ENCODE data around the gene BCL11B.

The BCL11B gene

DNA sequence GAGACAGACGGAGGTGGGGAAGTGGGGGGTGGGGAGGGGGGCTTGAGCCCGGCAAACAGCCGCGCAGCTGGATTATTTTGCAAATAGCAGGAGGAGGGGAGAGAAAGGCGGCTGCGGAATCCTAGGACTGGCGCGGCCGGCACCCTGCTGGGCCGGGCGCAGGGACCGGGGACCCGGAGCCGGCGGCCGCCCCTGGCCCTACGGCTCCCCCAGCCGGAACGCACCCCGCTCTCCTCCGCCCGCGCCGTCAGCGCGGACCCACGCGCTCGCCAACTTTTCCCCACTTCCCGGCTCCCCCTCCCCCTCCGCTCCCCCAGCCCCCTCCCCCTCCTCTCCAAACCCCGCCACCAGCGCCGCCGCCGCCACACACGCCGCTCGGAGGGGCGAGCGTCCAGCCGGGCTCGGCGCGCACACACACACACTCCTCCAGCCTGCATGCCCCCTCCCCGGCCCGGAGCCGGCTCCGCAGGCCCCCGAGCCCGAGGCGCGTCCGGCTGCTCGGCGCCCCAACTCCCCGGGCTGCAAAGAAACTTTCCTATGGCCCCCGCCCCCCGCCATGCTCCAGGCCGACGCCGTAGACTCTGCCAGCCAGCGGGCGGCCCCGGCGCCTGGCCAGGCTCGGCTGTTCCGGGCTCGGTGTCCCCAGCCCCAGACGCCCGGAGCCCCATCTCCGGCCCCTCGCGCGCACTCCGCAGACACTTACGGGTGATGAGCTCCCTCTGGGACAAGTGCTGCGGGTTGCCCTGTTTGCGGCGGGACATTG lies 1.4 kb downstream of the BCL11B start:
- in situ Hi-C loops (cut with MboI; ENCODE audit: low pct_unique_long_range_greater_than_20kb, low sequenced_read_pairs): no loop called here
- no peak for DNase-seq

DNA sequence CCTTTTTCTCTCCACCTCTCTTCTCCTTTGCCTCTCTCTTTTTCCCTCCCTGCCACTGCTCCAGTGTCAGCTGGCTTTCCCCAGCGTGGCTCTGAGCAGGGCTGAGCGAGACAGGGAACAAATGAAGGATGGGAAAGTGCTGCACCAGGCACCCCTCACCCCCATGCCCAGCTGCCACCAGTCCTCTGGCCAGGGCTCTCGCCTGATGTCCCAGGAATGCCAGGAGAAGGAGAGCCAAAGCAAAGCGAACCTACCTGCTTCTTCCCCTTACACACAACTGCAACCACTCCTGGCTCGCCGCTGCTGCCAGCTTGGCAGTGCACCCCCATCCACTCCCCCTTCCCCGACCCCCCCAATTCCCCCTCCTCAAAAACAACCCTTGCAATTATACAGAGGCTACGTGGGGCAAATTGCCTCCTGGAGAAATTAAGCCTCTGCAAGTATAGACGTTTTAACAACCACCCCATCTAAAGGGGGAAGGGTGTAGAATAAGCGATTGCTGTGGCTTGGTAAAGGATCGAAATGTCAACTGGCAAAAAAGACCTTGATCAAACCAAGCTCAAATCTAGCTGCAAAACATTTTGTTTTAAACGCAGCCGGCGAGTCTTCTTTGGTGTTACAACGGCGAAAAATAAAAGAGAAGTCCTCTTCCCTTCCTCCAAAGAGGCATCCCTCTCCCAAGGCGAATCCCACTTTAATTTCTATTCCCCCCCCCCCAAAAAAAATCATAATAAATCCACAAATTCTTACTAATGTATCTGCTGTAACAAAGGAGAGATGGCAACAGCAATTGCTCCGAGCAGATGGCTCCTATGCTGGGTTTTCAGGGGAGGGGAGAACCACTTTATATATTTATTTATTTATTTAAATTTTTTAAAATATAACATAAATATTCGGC lies 2.9 kb downstream of the BCL11B start:
- no peak for DNase-seq
- in situ Hi-C loops (cut with MboI; ENCODE audit: low pct_unique_long_range_greater_than_20kb, low sequenced_read_pairs): no loop called here

- DNase-seq: no peak
- in situ Hi-C loops (cut with MboI; ENCODE audit: low pct_unique_long_range_greater_than_20kb, low sequenced_read_pairs): no loop called here
These were observed 3.9 kb downstream of the BCL11B start for GRCh38 chr14:99267837-99268781.

GRCh38 chr14:99267381-99267780 lies 4.6 kb downstream of the BCL11B start:
- no peak for DNase-seq
- in situ Hi-C loops (cut with MboI; ENCODE audit: low pct_unique_long_range_greater_than_20kb, low sequenced_read_pairs): no loop called here

DNA sequence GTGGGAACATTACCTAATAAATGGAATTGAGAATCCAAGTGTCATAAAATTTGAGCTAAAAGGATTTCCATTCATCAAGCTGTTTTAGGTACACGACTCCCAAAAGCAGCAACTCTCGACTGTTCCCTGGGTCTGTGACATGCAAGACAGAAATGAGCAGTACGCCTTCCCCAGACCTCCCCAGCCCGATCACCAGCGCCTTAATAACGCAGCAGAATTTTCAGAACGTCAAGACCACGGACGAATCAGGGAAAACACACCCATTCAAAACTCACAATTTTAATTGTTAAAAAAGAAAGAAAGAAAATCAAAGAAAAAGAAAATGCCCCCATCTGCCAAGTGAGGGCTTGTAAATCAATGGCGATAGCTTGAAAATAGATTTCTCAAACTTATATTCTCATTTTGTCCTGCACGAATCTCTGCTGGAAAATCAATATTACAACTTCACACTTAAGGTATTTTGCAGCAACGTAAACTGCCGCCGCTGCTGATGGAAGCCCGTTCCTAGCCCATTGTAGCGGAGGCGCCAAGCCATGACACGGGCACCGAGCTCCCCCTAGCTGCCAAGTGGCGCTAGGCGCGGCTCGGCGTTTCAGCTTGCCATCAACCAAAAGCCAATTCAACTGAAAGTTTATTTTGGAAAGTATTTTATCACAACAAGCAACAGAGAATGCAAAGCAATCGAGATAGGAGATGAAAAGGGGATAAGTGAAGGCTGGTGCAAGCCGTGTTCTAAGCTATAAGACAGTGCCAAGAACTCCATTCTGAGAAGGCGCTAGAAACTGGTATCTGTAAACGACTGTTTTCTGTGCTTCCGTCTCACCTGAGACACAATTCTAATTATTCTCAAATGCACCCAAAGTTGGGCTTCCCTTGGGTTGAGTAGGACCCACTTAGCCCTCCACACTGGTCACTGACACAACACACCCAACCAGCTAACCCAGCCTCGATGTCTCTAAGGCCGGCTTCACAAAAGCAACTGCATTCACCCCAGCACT lies 5.5 kb downstream of the BCL11B start:
- peak; percentile 74 for DNase-seq
- in situ Hi-C loops (cut with MboI; ENCODE audit: low pct_unique_long_range_greater_than_20kb, low sequenced_read_pairs): no loop called here

GRCh38 chr14:99265571-99265970 lies 6.4 kb downstream of the BCL11B start:
- in situ Hi-C loops (cut with MboI; ENCODE audit: low pct_unique_long_range_greater_than_20kb, low sequenced_read_pairs): no loop called here
- DNase-seq: no peak

DNA sequence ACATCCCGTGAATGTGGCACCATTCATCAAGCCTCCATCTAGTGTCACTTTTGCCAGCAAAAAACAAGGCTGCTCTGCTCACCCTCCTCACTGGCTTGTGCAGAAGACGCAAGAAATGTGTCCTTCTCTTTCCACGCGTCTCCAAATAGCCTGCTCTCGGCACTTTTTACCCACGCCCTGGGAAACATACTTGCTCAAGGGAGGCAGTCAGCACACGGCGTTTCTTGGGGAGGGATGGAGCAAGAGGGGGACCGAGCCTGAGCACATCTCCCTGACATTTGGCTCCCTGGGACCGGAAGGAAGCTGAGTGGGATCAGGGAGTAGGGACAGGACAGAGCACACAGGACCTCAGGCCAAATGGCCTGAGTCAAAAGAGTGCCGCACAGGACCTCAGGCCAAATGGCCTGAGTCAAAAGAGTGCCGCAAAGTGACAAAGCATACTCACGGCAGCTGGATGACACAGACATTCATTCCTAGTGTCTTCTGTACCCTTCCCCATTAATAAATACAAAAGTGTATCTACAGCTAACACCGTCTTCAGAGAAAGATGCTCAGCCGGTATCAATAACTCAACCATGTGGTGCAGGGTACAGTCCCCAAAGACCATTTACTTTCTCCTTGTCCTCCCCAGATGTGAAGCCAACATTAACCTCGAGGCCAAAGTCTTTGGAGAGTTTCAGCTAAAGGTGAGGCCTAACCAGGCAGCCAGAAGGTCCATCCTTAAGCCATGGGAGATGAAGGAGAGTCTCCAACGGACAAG lies 7.1 kb downstream of the BCL11B start:
- in situ Hi-C loops (cut with MboI; ENCODE audit: low pct_unique_long_range_greater_than_20kb, low sequenced_read_pairs): no loop called here
- no peak for DNase-seq

- in situ Hi-C loops (cut with MboI; ENCODE audit: low pct_unique_long_range_greater_than_20kb, low sequenced_read_pairs): no loop called here
- DNase-seq: no peak
These were observed 8.2 kb downstream of the BCL11B start for GRCh38 chr14:99263564-99264330.

GRCh38 chr14:99262977-99263448 lies 9.0 kb downstream of the BCL11B start:
- DNase-seq: no peak
- in situ Hi-C loops (cut with MboI; ENCODE audit: low pct_unique_long_range_greater_than_20kb, low sequenced_read_pairs): no loop called here

- DNase-seq: no peak
- in situ Hi-C loops (cut with MboI; ENCODE audit: low pct_unique_long_range_greater_than_20kb, low sequenced_read_pairs): no loop called here
These were observed 9.8 kb downstream of the BCL11B start for GRCh38 chr14:99261912-99262787.

DNA sequence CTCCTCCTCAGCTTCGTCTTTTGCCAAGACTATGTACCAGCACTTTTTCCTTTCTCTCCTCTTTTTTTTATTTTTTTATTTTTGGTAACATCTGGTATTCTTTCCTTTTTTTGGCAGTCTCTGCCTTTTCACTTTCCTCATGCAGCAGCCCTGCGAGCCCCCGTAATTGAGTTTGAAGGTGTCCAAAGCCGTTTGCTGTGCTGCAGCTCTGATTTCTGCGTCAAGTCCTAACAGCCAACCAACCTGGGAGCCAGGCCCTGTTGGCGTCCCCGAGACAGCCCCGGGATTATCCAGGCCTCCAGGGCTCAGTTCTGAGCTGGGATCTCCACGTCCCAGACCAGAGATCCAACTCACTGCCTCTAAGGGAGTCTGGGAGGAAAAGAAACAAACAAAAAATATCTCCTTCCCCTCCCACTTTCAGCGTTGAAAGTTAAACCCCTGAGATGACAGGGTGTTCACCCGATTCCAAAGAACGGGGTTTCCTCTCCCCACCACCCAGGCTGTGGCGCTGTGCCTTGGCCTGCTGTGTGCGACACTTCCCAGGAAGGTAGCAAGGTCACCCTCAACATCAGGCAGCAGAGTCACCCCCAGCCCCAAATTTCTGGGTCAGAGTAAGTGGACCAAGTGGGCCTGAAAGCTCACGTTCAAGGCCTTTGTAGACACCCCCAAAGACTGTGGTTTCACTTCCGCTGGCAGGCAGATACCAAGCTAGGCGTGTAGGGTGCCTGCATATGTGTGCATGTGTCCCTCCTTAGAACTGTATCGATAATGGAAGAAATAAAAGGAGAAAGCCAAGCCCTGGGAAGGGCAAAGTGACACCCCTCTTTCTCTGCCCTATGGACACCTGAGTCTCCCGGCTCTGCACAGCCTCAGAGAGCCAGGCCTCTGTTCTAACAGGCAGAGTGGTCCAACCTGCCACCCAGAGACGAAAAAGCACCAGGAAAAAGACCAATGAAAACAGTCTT lies 11.1 kb downstream of the BCL11B start:
- no peak for DNase-seq
- in situ Hi-C loops (cut with MboI; ENCODE audit: low pct_unique_long_range_greater_than_20kb, low sequenced_read_pairs): no loop called here

DNA sequence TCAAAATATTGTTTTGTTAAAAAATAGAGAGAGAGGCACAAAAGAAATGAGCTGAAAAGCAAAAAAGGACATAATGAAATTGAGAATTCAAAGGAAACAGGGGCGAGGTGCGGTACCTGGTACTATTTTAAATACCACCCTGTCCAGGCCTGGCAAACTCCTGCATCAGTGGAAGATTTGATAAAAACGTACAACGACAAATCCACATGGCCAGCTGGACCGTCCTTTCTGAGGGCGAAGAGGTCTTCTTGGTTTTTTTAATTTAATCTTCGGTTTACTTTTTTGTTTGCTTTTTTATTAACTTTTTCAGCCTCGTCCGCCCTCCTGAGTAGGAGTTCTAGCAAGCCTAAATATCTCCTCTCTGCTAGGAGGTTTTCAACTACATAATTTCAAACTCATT lies 11.9 kb downstream of the BCL11B start:
- no peak for DNase-seq
- in situ Hi-C loops (cut with MboI; ENCODE audit: low pct_unique_long_range_greater_than_20kb, low sequenced_read_pairs): no loop called here

GRCh38 chr14:99258876-99259726 lies 12.9 kb downstream of the BCL11B start:
- in situ Hi-C loops (cut with MboI; ENCODE audit: low pct_unique_long_range_greater_than_20kb, low sequenced_read_pairs): no loop called here

GRCh38 chr14:99258341-99258861 lies 13.6 kb downstream of the BCL11B start:
- in situ Hi-C loops (cut with MboI; ENCODE audit: low pct_unique_long_range_greater_than_20kb, low sequenced_read_pairs): no loop called here
- DNase-seq: no peak

More at GRCh38 chr14:99258876-99259726, 12.9 kb downstream of the BCL11B start:
- DNase-seq: no peak

Measured in KBM-7 (cell line).